ENCODE results near the gene TMCO2. TPM values are rescaled to one million over a fixed set of nuclear protein-coding genes. Genes with fewer than 3 reads are reported as not detected.

TMCO2 gene
- polyA plus RNA-seq, 1 donor (not counting 4 experiments of a cell fraction or from before 2014, with no cell fraction given), result not detected

DNA sequence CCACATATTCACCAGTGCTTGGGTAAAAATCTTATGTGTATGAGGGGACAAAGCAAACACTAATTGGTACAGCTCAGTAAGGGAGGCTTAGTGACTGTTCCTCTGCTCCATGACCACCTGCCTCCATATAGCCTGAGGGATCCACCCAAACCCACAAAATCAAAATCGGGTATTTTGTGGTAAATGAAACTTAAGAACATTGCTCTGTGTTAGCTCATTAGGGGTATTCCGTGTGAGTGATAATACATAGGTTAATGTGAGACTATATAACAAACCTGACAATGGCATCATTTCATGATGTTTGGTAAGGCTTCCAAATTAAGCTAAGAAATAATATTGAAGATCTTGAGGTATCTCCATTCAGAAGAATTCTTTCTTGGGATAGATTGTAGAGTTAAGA, 43.6 kb downstream of the TMCO2 start:
- no peak for TF ChIP-seq EZH2 (IDR thresholded peaks at IDR 0.05; ENCODE audit: low read length)
- TF ChIP-seq, protein P1, sequence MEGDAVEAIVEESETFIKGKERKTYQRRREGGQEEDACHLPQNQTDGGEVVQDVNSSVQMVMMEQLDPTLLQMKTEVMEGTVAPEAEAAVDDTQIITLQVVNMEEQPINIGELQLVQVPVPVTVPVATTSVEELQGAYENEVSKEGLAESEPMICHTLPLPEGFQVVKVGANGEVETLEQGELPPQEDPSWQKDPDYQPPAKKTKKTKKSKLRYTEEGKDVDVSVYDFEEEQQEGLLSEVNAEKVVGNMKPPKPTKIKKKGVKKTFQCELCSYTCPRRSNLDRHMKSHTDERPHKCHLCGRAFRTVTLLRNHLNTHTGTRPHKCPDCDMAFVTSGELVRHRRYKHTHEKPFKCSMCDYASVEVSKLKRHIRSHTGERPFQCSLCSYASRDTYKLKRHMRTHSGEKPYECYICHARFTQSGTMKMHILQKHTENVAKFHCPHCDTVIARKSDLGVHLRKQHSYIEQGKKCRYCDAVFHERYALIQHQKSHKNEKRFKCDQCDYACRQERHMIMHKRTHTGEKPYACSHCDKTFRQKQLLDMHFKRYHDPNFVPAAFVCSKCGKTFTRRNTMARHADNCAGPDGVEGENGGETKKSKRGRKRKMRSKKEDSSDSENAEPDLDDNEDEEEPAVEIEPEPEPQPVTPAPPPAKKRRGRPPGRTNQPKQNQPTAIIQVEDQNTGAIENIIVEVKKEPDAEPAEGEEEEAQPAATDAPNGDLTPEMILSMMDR (optimal IDR thresholded peaks at IDR 0.05 in 1 of 3, IDR thresholded peaks at IDR 0.05 in 1 of 3, conservative IDR thresholded peaks at IDR 0.05 in 1 of 3; ENCODE audit: extremely low read depth in 1 of 3, insufficient read depth in 2 of 3, low read length in 3 of 3), result no peak
- Histone ChIP-seq H2AFZ (ENCODE audit: control insufficient read depth, low read length) (no peak overlapping the region), H3K4me1 (ENCODE audit: control insufficient read depth, extremely low read depth, insufficient read depth, low read length) (no peaks in the 10 kb centered on the region), H3K9ac (ENCODE audit: control insufficient read depth, extremely low read depth, insufficient read depth, low read length) (no peak overlapping the region), H3K27me3 (ENCODE audit: control insufficient read depth, extremely low read depth, insufficient read depth, low read length) (no peaks in the 10 kb centered on the region), H3K4me2 (ENCODE audit: control insufficient read depth, extremely low read depth, insufficient read depth, low read depth, low read length) (no peak overlapping the region), H3K9me1 (ENCODE audit: control insufficient read depth, extremely low read depth, insufficient read depth, low read length) (no peaks in the 10 kb centered on the region), H3K79me2 (ENCODE audit: control insufficient read depth, insufficient read depth, low read length) (no peaks in the 10 kb centered on the region), H3K9me3 (ENCODE audit: control insufficient read depth, low read depth, low read length) (no peaks in the 10 kb centered on the region), H4K20me1 (ENCODE audit: control insufficient read depth, extremely low read depth, insufficient read depth, low read length) (no peaks in the 10 kb centered on the region), H3K36me3 (ENCODE audit: control insufficient read depth in 2 of 2, extremely low read depth in 1 of 2, insufficient read depth in 2 of 2, low read length in 2 of 2) (peaks cover 25 to 34% of the 10 kb centered on the region in 2 experiments), H3K27ac (ENCODE audit: control insufficient read depth, insufficient read depth, low read length) (no peak overlapping the region), H3K4me3 (ENCODE audit: control insufficient read depth in 2 of 3, extremely low read depth in 1 of 3, insufficient read depth in 2 of 3, low read depth in 1 of 3, low read length in 3 of 3) (no peak overlapping the region)
- no peak for DNase-seq (ENCODE audit: low read depth, low spot score)
- dilution Hi-C loops (cut with MboI; ENCODE audit: extremely low pct_ligation_motif_present, low sequenced_read_pairs), result no loop called here
- FAIRE-seq, result no peak

DNA sequence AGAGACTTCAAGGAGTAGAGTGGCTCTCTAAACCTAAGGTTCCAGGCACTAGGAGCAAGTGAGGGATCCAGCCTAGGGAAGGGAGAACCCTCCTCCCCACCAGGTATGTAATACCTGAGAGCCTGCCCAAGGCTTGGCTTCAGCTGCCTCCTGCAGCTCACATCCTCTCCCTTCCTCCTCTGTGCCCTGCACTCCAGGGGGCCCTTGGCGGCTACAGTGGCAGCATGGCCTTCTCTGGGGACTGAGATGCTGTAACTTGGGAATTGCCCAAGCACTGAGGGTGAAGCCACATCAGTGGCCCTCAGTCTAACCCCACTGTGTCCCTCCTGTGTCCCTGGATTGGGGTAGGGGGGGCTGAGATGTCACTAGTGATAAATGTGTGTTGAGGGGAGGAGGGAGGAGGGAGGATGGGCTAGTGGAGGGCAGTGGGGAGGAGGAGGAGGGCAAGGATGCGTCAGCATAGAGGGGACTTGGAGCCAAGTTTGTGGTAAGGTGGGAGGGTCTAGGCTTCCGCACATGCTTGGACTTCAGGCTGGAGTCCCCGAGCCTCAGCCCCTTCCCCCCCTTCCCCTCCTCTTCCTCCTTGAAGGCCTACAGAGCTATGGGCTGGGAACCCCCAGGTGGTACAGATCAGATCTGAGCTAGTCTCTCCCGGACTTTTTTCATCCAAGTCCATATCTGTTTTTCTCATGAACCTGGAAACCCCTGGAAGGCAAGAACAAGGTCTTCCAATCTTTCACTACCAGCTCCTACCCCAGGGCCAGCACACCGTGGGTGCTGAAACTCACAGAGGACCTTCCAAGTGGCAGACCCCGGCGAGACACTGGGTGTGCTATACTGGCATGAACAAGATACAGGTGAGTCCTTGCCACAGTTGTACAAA, 51.9 kb downstream of the TMCO2 start:
- no peak for FAIRE-seq
- Histone ChIP-seq H2AFZ (ENCODE audit: control insufficient read depth, low read length) (no peak overlapping the region), H3K9me3 (ENCODE audit: control insufficient read depth, low read depth, low read length) (no peaks in the 10 kb centered on the region), H3K4me1 (ENCODE audit: control insufficient read depth, extremely low read depth, insufficient read depth, low read length) (peaks cover 16% of the 10 kb centered on the region), H3K27me3 (ENCODE audit: control insufficient read depth, extremely low read depth, insufficient read depth, low read length) (no peaks in the 10 kb centered on the region), H3K4me2 (ENCODE audit: control insufficient read depth, extremely low read depth, insufficient read depth, low read depth, low read length) (no peak overlapping the region), H3K79me2 (ENCODE audit: control insufficient read depth, insufficient read depth, low read length) (no peaks in the 10 kb centered on the region), H4K20me1 (ENCODE audit: control insufficient read depth, extremely low read depth, insufficient read depth, low read length) (no peaks in the 10 kb centered on the region), H3K4me3 (ENCODE audit: control insufficient read depth in 2 of 3, extremely low read depth in 1 of 3, insufficient read depth in 2 of 3, low read depth in 1 of 3, low read length in 3 of 3) (no peak overlapping the region), H3K9me1 (ENCODE audit: control insufficient read depth, extremely low read depth, insufficient read depth, low read length) (no peaks in the 10 kb centered on the region), H3K27ac (ENCODE audit: control insufficient read depth, insufficient read depth, low read length) (no peak overlapping the region), H3K36me3 (ENCODE audit: control insufficient read depth in 2 of 2, extremely low read depth in 1 of 2, insufficient read depth in 2 of 2, low read length in 2 of 2) (peaks cover 4 to 6% of the 10 kb centered on the region in 2 experiments), H3K9ac (ENCODE audit: control insufficient read depth, extremely low read depth, insufficient read depth, low read length) (no peak overlapping the region)
- DNase-seq (ENCODE audit: low read depth, low spot score), result no peak
- dilution Hi-C loops (cut with MboI; ENCODE audit: extremely low pct_ligation_motif_present, low sequenced_read_pairs), result no loop called here
- TF ChIP-seq EZH2 (IDR thresholded peaks at IDR 0.05; ENCODE audit: low read length), result no peak
- TF ChIP-seq, protein P1 (optimal IDR thresholded peaks at IDR 0.05 in 1 of 3, IDR thresholded peaks at IDR 0.05 in 1 of 3, conservative IDR thresholded peaks at IDR 0.05 in 1 of 3; ENCODE audit: extremely low read depth in 1 of 3, insufficient read depth in 2 of 3, low read length in 3 of 3), result no peak
